Breast epithelium (tissue), 3 donors: ENCODE results near the gene SRRM4.

ENCODE experiments used
- POLR2A ChIP-seq: fragments of 450-650 bp; IDR thresholded peaks from one replicate; pipeline ENCODE4 v1.6.1; 2016; ENCODE audit warnings: antibody characterized with exemption, mild to moderate bottlenecking, moderate library complexity
- POLR2AphosphoS5 ChIP-seq, 3 donors: sonication (generic); formaldehyde crosslinking; IDR thresholded peaks; one replicate each; pipeline ENCODE4 v1.6.1; 2017; ENCODE audit warnings: antibody characterized with exemption in 3 of 3
- TF ChIP-seq, protein P1 (sequence below), 3 donors: fragments of 450-650 bp; IDR thresholded peaks; one replicate each; pipeline ENCODE4 v1.5.1; 2016 to 2017; ENCODE audit warnings: antibody characterized with exemption in 3 of 3, mild to moderate bottlenecking in 3 of 3, moderate library complexity in 3 of 3

GRCh38 chr12:119122047-119122446 is 140.7 kb downstream of the SRRM4 start:
- TF ChIP-seq POLR2AphosphoS5 (IDR thresholded peaks at IDR 0.05): no peak
- TF ChIP-seq, protein P1, sequence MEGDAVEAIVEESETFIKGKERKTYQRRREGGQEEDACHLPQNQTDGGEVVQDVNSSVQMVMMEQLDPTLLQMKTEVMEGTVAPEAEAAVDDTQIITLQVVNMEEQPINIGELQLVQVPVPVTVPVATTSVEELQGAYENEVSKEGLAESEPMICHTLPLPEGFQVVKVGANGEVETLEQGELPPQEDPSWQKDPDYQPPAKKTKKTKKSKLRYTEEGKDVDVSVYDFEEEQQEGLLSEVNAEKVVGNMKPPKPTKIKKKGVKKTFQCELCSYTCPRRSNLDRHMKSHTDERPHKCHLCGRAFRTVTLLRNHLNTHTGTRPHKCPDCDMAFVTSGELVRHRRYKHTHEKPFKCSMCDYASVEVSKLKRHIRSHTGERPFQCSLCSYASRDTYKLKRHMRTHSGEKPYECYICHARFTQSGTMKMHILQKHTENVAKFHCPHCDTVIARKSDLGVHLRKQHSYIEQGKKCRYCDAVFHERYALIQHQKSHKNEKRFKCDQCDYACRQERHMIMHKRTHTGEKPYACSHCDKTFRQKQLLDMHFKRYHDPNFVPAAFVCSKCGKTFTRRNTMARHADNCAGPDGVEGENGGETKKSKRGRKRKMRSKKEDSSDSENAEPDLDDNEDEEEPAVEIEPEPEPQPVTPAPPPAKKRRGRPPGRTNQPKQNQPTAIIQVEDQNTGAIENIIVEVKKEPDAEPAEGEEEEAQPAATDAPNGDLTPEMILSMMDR (IDR thresholded peaks at IDR 0.05): no peak
- no peak for TF ChIP-seq POLR2A
